Measurements from ENCODE around the gene UBE2B. TPM values are rescaled to one million over a fixed set of nuclear protein-coding genes. Genes with fewer than 3 reads are reported as not detected.

The UBE2B gene
- total RNA-seq, 1 experiment from 2014 or later, result 97.8 TPM

- TF ChIP-seq REST (IDR thresholded peaks at IDR 0.05; ENCODE audit: insufficient read depth in 1 of 2, low read depth in 2 of 2, low read length in 1 of 2) (no peak), CTCF (IDR thresholded peaks at IDR 0.05) (no peak), POLR2AphosphoS5 (IDR thresholded peaks at IDR 0.05; ENCODE audit: low read depth, low read length) (no peak), SIN3A (IDR thresholded peaks at IDR 0.05; ENCODE audit: borderline replicate concordance, insufficient read depth, low read depth, low read length) (no peak), TCF7L2 (IDR thresholded peaks at IDR 0.05; ENCODE audit: low read depth, low read length) (no peak)
- no TSS peak for BruUV-seq (replicated peaks)
- H3K4me3 ChIP-seq (ENCODE audit: low read depth in 2 of 2, low read length in 2 of 2), result no peak overlapping the region
- ChIA-PET CTCF (no interaction called here), POLR2A (no interaction called here)
- no peaks in the 10 kb centered on the region for H3K36me3 ChIP-seq (ENCODE audit: control insufficient read depth, insufficient read depth, low read length)
- intact Hi-C loops (cut with micrococcal nuclease; ENCODE audit: unreplicated experiment) (no loop called here), in situ Hi-C loops (cut with HindIII; ENCODE audit: low pct_unique_long_range_greater_than_20kb, low sequenced_read_pairs) (no loop called here)
- ATAC-seq, result no peak
- H3K27ac ChIP-seq (ENCODE audit: low read length), result peak overlapping the region; percentile 8
- no peaks in the 10 kb centered on the region for H3K9me3 ChIP-seq (ENCODE audit: control insufficient read depth, insufficient read depth, low read depth, low read length)
- DNase-seq (ENCODE audit: low read depth, low spot score), result no peak
- peaks cover 29% of the 10 kb centered on the region for H3K4me1 ChIP-seq (ENCODE audit: control insufficient read depth, insufficient read depth, low read length)
- H3K27me3 ChIP-seq (ENCODE audit: control insufficient read depth, insufficient read depth, low read length), result no peaks in the 10 kb centered on the region
These were observed 66.0 kb downstream of the UBE2B start for GRCh38 chr5:134437340-134437846.

GRCh38 chr5:134437847-134438581 lies 66.6 kb downstream of the UBE2B start:
- DNase-seq (ENCODE audit: low read depth, low spot score) (no peak), ATAC-seq (no peak)
- Histone ChIP-seq H3K4me1 (ENCODE audit: control insufficient read depth, insufficient read depth, low read length) (peaks cover 25% of the 10 kb centered on the region), H3K36me3 (ENCODE audit: control insufficient read depth, insufficient read depth, low read length) (no peaks in the 10 kb centered on the region), H3K27me3 (ENCODE audit: control insufficient read depth, insufficient read depth, low read length) (no peaks in the 10 kb centered on the region), H3K4me3 (ENCODE audit: low read depth in 2 of 2, low read length in 2 of 2) (no peak overlapping the region), H3K27ac (ENCODE audit: low read length) (peak overlapping the region; percentile 26; the same call in 1 of the 2 replicates), H3K9me3 (ENCODE audit: control insufficient read depth, insufficient read depth, low read depth, low read length) (no peaks in the 10 kb centered on the region)
- TF ChIP-seq REST (IDR thresholded peaks at IDR 0.05; ENCODE audit: insufficient read depth in 1 of 2, low read depth in 2 of 2, low read length in 1 of 2), result no peak
- no peak for TF ChIP-seq TCF7L2 (IDR thresholded peaks at IDR 0.05; ENCODE audit: low read depth, low read length)
- no peak for TF ChIP-seq POLR2AphosphoS5 (IDR thresholded peaks at IDR 0.05; ENCODE audit: low read depth, low read length)
- TF ChIP-seq CTCF (IDR thresholded peaks at IDR 0.05), result no peak
- no peak for TF ChIP-seq SIN3A (IDR thresholded peaks at IDR 0.05; ENCODE audit: borderline replicate concordance, insufficient read depth, low read depth, low read length)
- POLR2A ChIA-PET, result no interaction called here
- in situ Hi-C loops (cut with HindIII; ENCODE audit: low pct_unique_long_range_greater_than_20kb, low sequenced_read_pairs) (no loop called here), intact Hi-C loops (cut with micrococcal nuclease; ENCODE audit: unreplicated experiment) (no loop called here)
- CTCF ChIA-PET, result no interaction called here
- no TSS peak for BruUV-seq (replicated peaks)
